SH-SY5Y (cell line): ENCODE results near the gene COG8.

ENCODE experiments used
- GATA2 ChIP-seq: IDR thresholded peaks from 2 replicates; pipeline ENCODE4 v1.6.1; 2011; ENCODE audit warnings: mild to moderate bottlenecking, low read depth, low read length
- GATA3 ChIP-seq: IDR thresholded peaks from 2 replicates; pipeline ENCODE4 v1.6.1; 2011; ENCODE audit warnings: low read depth, mild to moderate bottlenecking, low read length, moderate library complexity

DNA sequence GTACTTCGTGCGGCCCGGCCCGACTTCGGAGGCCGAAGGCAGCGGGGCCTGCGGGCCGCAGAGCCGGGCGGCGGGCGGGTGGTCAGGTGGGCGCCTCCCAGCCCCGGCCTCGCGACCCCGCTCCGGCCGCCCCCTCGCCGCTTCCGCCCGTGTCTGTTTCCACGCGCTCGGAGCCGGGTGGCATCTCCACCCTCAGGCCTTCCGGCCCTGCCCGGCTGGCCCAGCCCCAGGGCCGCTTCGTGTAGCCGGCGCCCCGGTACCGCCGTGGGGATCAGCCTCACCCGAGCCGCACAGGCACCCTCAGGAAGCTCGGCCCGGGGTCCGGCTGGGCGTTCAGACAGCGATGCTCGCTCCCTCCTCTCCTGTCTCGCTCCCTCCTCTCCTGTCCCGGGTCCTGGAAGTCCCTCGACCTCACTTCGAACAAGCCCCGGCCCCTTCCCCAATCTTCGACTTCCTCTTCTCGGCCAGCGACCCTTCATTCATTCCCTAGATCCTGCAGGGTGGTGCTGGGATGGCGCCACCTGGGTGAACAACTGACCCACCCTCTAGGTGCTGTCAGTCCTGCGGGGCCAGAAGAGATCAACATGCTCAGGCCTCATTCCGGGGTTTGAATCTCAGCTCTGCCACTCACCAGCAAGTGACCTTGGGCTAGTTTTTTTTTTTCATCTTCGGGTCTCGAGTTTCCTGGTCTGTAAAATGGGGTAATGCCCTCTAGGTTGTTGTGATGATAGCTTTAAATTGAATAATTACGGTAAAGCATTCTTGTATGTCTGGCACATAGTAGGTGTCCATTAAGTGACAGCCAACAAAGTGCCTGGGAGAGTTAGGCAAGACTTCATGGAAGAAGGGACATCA is 27.6 kb downstream of the COG8 start:
- TF ChIP-seq GATA2 (no peak), GATA3 (no peak)
